Measurements from ENCODE around the gene KANK4.

KANK4 gene

GRCh38 chr1:62318756-62319544 is at the start of gene KANK4:
KANK4 (minus strand) TSS chr1:62319434; CDS start chr1:62281564, 37,870 bp downstream.
- DNase-seq (ENCODE audit: extremely low read depth in 1 of 2, low read depth in 1 of 2) = no peak

- DNase-seq (ENCODE audit: extremely low read depth in 1 of 2, low read depth in 1 of 2) = no peak
Observed at GRCh38 chr1:62368989-62369388, 49.8 kb upstream of the KANK4 start.

- no peak for DNase-seq (ENCODE audit: extremely low read depth in 1 of 2, low read depth in 1 of 2)
Observed at GRCh38 chr1:62367005-62367557, 47.8 kb upstream of the KANK4 start.

GRCh38 chr1:62364721-62365120 is 45.5 kb upstream of the KANK4 start:
- DNase-seq (ENCODE audit: extremely low read depth in 1 of 2, low read depth in 1 of 2) = no peak

GRCh38 chr1:62362926-62363325 is 43.7 kb upstream of the KANK4 start:
- no peak for DNase-seq (ENCODE audit: extremely low read depth in 1 of 2, low read depth in 1 of 2)

- no peak for DNase-seq (ENCODE audit: extremely low read depth in 1 of 2, low read depth in 1 of 2)
Observed at GRCh38 chr1:62362061-62362917, 43.1 kb upstream of the KANK4 start.

GRCh38 chr1:62361431-62361830 is 42.2 kb upstream of the KANK4 start:
- no peak for DNase-seq (ENCODE audit: extremely low read depth in 1 of 2, low read depth in 1 of 2)

GRCh38 chr1:62358665-62359373 is 39.6 kb upstream of the KANK4 start:
- DNase-seq (ENCODE audit: extremely low read depth in 1 of 2, low read depth in 1 of 2) = no peak

GRCh38 chr1:62357916-62358315 is 38.7 kb upstream of the KANK4 start:
- DNase-seq (ENCODE audit: extremely low read depth in 1 of 2, low read depth in 1 of 2) = no peak

- DNase-seq (ENCODE audit: extremely low read depth in 1 of 2, low read depth in 1 of 2) = no peak
Observed at GRCh38 chr1:62356257-62356835, 37.1 kb upstream of the KANK4 start.

GRCh38 chr1:62355095-62355494 is 35.9 kb upstream of the KANK4 start:
- no peak for DNase-seq (ENCODE audit: extremely low read depth in 1 of 2, low read depth in 1 of 2)

- no peak for DNase-seq (ENCODE audit: extremely low read depth in 1 of 2, low read depth in 1 of 2)
Observed at GRCh38 chr1:62353853-62354252, 34.6 kb upstream of the KANK4 start.

- no peak for DNase-seq (ENCODE audit: extremely low read depth in 1 of 2, low read depth in 1 of 2)
Observed at GRCh38 chr1:62352387-62352786, 33.2 kb upstream of the KANK4 start.

GRCh38 chr1:62349470-62350233 is 30.4 kb upstream of the KANK4 start:
- no peak for DNase-seq (ENCODE audit: extremely low read depth in 1 of 2, low read depth in 1 of 2)

- no peak for DNase-seq (ENCODE audit: extremely low read depth in 1 of 2, low read depth in 1 of 2)
Observed at GRCh38 chr1:62346886-62347285, 27.7 kb upstream of the KANK4 start.

GRCh38 chr1:62343911-62344310 is 24.7 kb upstream of the KANK4 start:
- DNase-seq (ENCODE audit: extremely low read depth in 1 of 2, low read depth in 1 of 2) = no peak

GRCh38 chr1:62342270-62342669 is 23.0 kb upstream of the KANK4 start:
- no peak for DNase-seq (ENCODE audit: extremely low read depth in 1 of 2, low read depth in 1 of 2)

GRCh38 chr1:62341615-62342014 is 22.4 kb upstream of the KANK4 start:
- DNase-seq (ENCODE audit: extremely low read depth in 1 of 2, low read depth in 1 of 2) = no peak

GRCh38 chr1:62341089-62341488 is 21.9 kb upstream of the KANK4 start:
- no peak for DNase-seq (ENCODE audit: extremely low read depth in 1 of 2, low read depth in 1 of 2)

Measured in stimulated activated CD8-positive, alpha-beta memory T cell treated with anti-CD3 and anti-CD28 coated beads, Interleukin-7, amount 100 ng/mL, for 48 hours (primary cell).